OCI-LY3 (cell line): ENCODE results near the gene CNTLN.

Experiments
- H2AFZ ChIP-seq: fragments of 200-600, 300-600 bp; shearing (Covaris generic); 2 replicates; pipeline ENCODE4 v1.6.0; 2014; ENCODE audit warnings: antibody characterized with exemption, low read depth, low read length
- H3K27ac ChIP-seq: fragments of 200-600, 300-600 bp; sonication (generic); 2 replicates; pipeline ENCODE4 v1.5.1; 2014; ENCODE audit warnings: mild to moderate bottlenecking, low read length, moderate library complexity, mixed read lengths
- H3K27me3 ChIP-seq: fragments of 200-600, 300-600 bp; sonication (generic); 2 replicates; pipeline ENCODE4 v1.6.1; 2014; ENCODE audit warnings: low read depth, low read length, mixed read lengths
- H3K36me3 ChIP-seq: fragments of 200-600, 300-600 bp; sonication (generic); replicated peaks from 2 replicates; pipeline ENCODE3; 2014; ENCODE audit warnings: low read depth, low read length, mixed read lengths
- H3K4me1 ChIP-seq: fragments of 300-600, 200-600 bp; sonication (generic); 2 replicates; pipeline ENCODE4 v1.6.1; 2014; ENCODE audit warnings: low read length, mixed read lengths
- H3K4me2 ChIP-seq: fragments of 200-600, 300-600 bp; sonication (generic); 2 replicates; pipeline ENCODE4 v1.6.1; 2014; ENCODE audit warnings: low read length, mixed read lengths
- H3K4me3 ChIP-seq: fragments of 300-600, 200-600 bp; sonication (generic); 2 replicates; pipeline ENCODE4 v1.5.1; 2014; ENCODE audit warnings: antibody characterized with exemption, mild to moderate bottlenecking, low read length, moderate library complexity
- H3K79me2 ChIP-seq: fragments of 300-600, 200-600 bp; shearing (Covaris generic); 2 replicates; pipeline ENCODE4 v1.6.1; 2014; ENCODE audit warnings: mild to moderate bottlenecking, low read length, mixed read lengths
- H3K9ac ChIP-seq: fragments of 300-600, 200-600 bp; shearing (Covaris generic); 2 replicates; pipeline ENCODE4 v1.6.0; 2014; ENCODE audit warnings: mild to moderate bottlenecking, low read length, moderate library complexity
- H3K9me3 ChIP-seq: fragments of 200-600, 300-600 bp; shearing (Covaris generic); 2 replicates; pipeline ENCODE4 v1.6.1; 2014; ENCODE audit warnings: low read length, mixed read lengths; ENCODE audit not compliant: insufficient read depth
- H4K20me1 ChIP-seq: fragments of 200-600, 300-600 bp; sonication (generic); 2 replicates; pipeline ENCODE4 v1.6.1; 2016; ENCODE audit warnings: low read length, mixed read lengths; ENCODE audit not compliant: insufficient read depth
- CTCF ChIP-seq: fragments of 200-600, 300-600 bp; sonication (generic); IDR thresholded peaks from 2 replicates; pipeline ENCODE4 v1.5.1; 2014; ENCODE audit warnings: antibody characterized with exemption, low read length, low read depth
- EZH2phosphoT487 ChIP-seq: fragments of 200-600 bp; shearing (Covaris generic); IDR thresholded peaks from 2 replicates; pipeline ENCODE4 v1.6.1; 2018; ENCODE audit warnings: antibody characterized with exemption, mixed run types, low read depth

The CNTLN gene

DNA sequence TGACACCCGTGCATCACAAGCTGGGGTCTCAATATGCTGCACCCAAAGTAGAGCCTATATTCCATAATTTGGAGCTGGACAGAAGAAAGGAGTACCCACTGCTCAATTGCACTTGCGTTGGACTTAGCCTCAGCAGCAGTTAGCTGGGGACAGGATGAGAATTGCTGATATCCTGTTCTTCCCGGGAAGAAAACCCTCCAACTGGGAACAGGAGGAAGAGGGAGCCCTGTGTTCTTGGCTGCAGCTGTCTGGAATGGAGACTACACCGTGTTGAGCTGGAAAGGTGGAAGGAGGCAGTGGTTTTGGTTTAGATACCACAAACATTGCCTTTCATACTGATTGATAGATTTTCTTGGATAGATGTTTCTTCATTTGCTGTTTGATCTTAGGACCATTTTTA, 24.6 kb downstream of the CNTLN start:
- no peaks in the 10 kb centered on the region for H4K20me1 ChIP-seq
- no peaks in the 10 kb centered on the region for H3K36me3 ChIP-seq
- H3K4me1 ChIP-seq: no peaks in the 10 kb centered on the region
- no peak overlapping the region for H3K4me3 ChIP-seq
- TF ChIP-seq CTCF (no peak), EZH2phosphoT487 (no peak)
- H3K9ac ChIP-seq: no peak overlapping the region
- no peak overlapping the region for H2AFZ ChIP-seq
- H3K27me3 ChIP-seq: no peaks in the 10 kb centered on the region
- H3K27ac ChIP-seq: no peak overlapping the region
- no peak overlapping the region for H3K4me2 ChIP-seq
- no peaks in the 10 kb centered on the region for H3K79me2 ChIP-seq
- H3K9me3 ChIP-seq: no peaks in the 10 kb centered on the region

DNA sequence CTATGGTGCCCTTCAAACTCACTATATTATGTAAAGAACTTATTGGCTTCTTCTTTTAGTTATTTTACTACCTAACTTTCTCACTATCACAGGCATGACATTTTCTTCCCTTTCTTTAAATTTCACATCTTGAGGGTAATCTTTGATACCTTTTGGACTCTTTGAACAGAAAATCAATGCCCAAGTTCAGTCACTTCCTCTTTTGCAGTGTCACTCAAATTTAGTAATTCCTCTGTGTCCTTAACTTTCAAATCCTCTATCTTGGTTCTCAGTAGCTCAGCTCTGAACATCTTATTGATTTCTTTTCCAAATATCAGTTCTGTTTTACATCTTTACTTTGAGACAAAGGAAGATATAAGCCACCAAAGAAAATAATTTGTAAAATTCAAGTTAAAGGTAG, 25.5 kb downstream of the CNTLN start:
- Histone ChIP-seq H3K27me3 (no peaks in the 10 kb centered on the region), H3K4me2 (no peak overlapping the region), H2AFZ (no peak overlapping the region), H3K4me3 (no peak overlapping the region), H3K79me2 (no peaks in the 10 kb centered on the region), H3K27ac (no peak overlapping the region), H3K36me3 (no peaks in the 10 kb centered on the region), H4K20me1 (no peaks in the 10 kb centered on the region), H3K9me3 (no peaks in the 10 kb centered on the region), H3K4me1 (no peaks in the 10 kb centered on the region), H3K9ac (no peak overlapping the region)
- TF ChIP-seq EZH2phosphoT487: no peak
- TF ChIP-seq CTCF: no peak

- Histone ChIP-seq H3K79me2 (no peaks in the 10 kb centered on the region), H3K4me1 (peaks cover 4% of the 10 kb centered on the region; the same call in 1 of the 2 replicates), H3K9ac (no peak overlapping the region), H3K27me3 (no peaks in the 10 kb centered on the region), H2AFZ (no peak overlapping the region), H4K20me1 (no peaks in the 10 kb centered on the region), H3K9me3 (no peaks in the 10 kb centered on the region), H3K4me3 (no peak overlapping the region), H3K36me3 (no peaks in the 10 kb centered on the region), H3K4me2 (no peak overlapping the region), H3K27ac (no peak overlapping the region)
- TF ChIP-seq CTCF (no peak), EZH2phosphoT487 (no peak)
Observed at GRCh38 chr9:17165764-17166163, 30.9 kb downstream of the CNTLN start.

- no peak overlapping the region for H3K9ac ChIP-seq
- H3K4me3 ChIP-seq: no peak overlapping the region
- no peaks in the 10 kb centered on the region for H3K27me3 ChIP-seq
- no peaks in the 10 kb centered on the region for H3K9me3 ChIP-seq
- no peaks in the 10 kb centered on the region for H3K79me2 ChIP-seq
- no peaks in the 10 kb centered on the region for H4K20me1 ChIP-seq
- TF ChIP-seq EZH2phosphoT487 (no peak), CTCF (no peak)
- H3K4me1 ChIP-seq: peaks cover 4% of the 10 kb centered on the region; the same call in 1 of the 2 replicates
- H3K36me3 ChIP-seq: no peaks in the 10 kb centered on the region
- H3K27ac ChIP-seq: no peak overlapping the region
- no peak overlapping the region for H3K4me2 ChIP-seq
- H2AFZ ChIP-seq: no peak overlapping the region
Observed at GRCh38 chr9:17166346-17166745, 31.5 kb downstream of the CNTLN start.
